ENCODE data around the gene ZNF679. TPM values are rescaled to one million over a fixed set of nuclear protein-coding genes. Genes with fewer than 3 reads are reported as not detected.
"Not testable (repeated sequence)": the region's sequence is repeated elsewhere in the genome, so short reads cannot be mapped to it uniquely, and the experiment has no call there.

Gene ZNF679
- total RNA-seq, 2 experiments from 2014 or later: not detected

GRCh38 chr7:64294701-64295420 is 66.6 kb downstream of the ZNF679 start:
- intact Hi-C loops (cut with micrococcal nuclease): no loop called here
- Mint-ChIP-seq H3K9me3 (no peaks in the 10 kb centered on the region), H3K27me3 (no peaks in the 10 kb centered on the region), H3K4me1 (ENCODE audit: low read depth) (no peaks in the 10 kb centered on the region), H3K27ac (no peak overlapping the region), H3K36me3 (ENCODE audit: low read depth) (no peaks in the 10 kb centered on the region), H3K4me3 (no peak overlapping the region)
- DNase-seq (no peak), ATAC-seq (no peak)
- TF ChIP-seq CTCF (IDR thresholded peaks at IDR 0.05): no peak
- CTCF ChIA-PET: no interaction called here
- POLR2A ChIA-PET: no interaction called here

- CTCF ChIA-PET: interaction anchor here (0.9 kb wide), 1 partner anchor 10 kb away, joined by 3 read pairs; no protein-coding TSS in a partner anchor
- H3K9me3 Mint-ChIP-seq; H3K36me3 Mint-ChIP-seq (ENCODE audit: low read depth); H3K27ac Mint-ChIP-seq; POLR2A ChIA-PET; intact Hi-C loops (cut with micrococcal nuclease); H3K4me3 Mint-ChIP-seq; H3K4me1 Mint-ChIP-seq (ENCODE audit: low read depth); H3K27me3 Mint-ChIP-seq: not testable (repeated sequence)
- ATAC-seq (peak; percentile 56), DNase-seq (peak; percentile 26)
These were observed 69.1 kb downstream of the ZNF679 start for GRCh38 chr7:64297418-64297817.

- POLR2A ChIA-PET: no interaction called here
- Mint-ChIP-seq H3K4me1 (ENCODE audit: low read depth) (peaks cover 5% of the 10 kb centered on the region), H3K27ac (no peak overlapping the region), H3K36me3 (ENCODE audit: low read depth) (no peaks in the 10 kb centered on the region), H3K9me3 (no peaks in the 10 kb centered on the region), H3K27me3 (no peaks in the 10 kb centered on the region), H3K4me3 (no peak overlapping the region)
- no peak for DNase-seq
- no peak for ATAC-seq
- no peak for TF ChIP-seq CTCF (IDR thresholded peaks at IDR 0.05)
- intact Hi-C loops (cut with micrococcal nuclease): loop anchor here (10.0 kb wide), 1 partner anchor 494 kb away; the partner anchor contains the start of gene ZNF138
- CTCF ChIA-PET: no interaction called here
These were observed 72.5 kb downstream of the ZNF679 start for GRCh38 chr7:64300641-64301405.

GRCh38 chr7:64307254-64308015 is 79.2 kb downstream of the ZNF679 start:
- Mint-ChIP-seq H3K36me3 (ENCODE audit: low read depth) (peaks cover 11% of the 10 kb centered on the region), H3K27ac (peak overlapping the region; percentile 94), H3K4me1 (ENCODE audit: low read depth) (peaks cover 14% of the 10 kb centered on the region), H3K4me3 (peak overlapping the region; percentile 89), H3K27me3 (no peaks in the 10 kb centered on the region), H3K9me3 (peaks cover 3% of the 10 kb centered on the region)
- intact Hi-C loops (cut with micrococcal nuclease): loop anchor here (10.0 kb wide), 1 partner anchor 487 kb away; the partner anchor contains the start of gene ZNF138
- peak; percentile 9 for TF ChIP-seq CTCF (IDR thresholded peaks at IDR 0.05)
- DNase-seq (peak; percentile 97), ATAC-seq (peak; percentile 98)
- CTCF ChIA-PET: interaction anchor here (0.7 to 1.5 kb wide), 4 partner anchors 10 to 316 kb away, joined by 3 to 4 read pairs (median 3); partner anchors contain the start of gene ZNF680
- POLR2A ChIA-PET: interaction anchor here (0.6 to 1.2 kb wide), 5 partner anchors 8 to 358 kb away, joined by 3 to 7 read pairs (median 4); partner anchors contain the start of gene ZNF680

DNA sequence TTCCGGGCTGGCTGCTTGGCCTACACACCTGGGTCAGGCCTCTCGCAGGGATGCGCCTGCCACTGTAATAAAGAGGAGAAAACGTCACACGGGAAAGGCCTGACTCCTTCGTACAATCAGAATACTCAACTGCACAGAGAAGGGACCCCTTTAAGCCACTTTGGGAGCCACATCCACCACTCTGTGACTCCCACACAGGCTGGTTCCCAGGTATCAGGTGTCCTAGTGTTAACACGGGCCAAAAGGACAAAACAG is 79.7 kb downstream of the ZNF679 start:
- peaks cover 18% of the 10 kb centered on the region for H3K4me1 Mint-ChIP-seq (ENCODE audit: low read depth)
- peaks cover 3% of the 10 kb centered on the region for H3K9me3 Mint-ChIP-seq
- POLR2A ChIA-PET: interaction anchor here (1.2 kb wide), 1 partner anchor 357 kb away, joined by 4 read pairs; no protein-coding TSS in a partner anchor
- H3K36me3 Mint-ChIP-seq (ENCODE audit: low read depth): peaks cover 11% of the 10 kb centered on the region
- DNase-seq (peak; percentile 20), ATAC-seq (no peak)
- no peaks in the 10 kb centered on the region for H3K27me3 Mint-ChIP-seq
- CTCF ChIA-PET: interaction anchor here (1.2 to 1.3 kb wide), 2 partner anchors 13 to 255 kb away, joined by 3 to 4 read pairs; partner anchors contain the start of gene ZNF680
- H3K4me3 Mint-ChIP-seq: peak overlapping the region; percentile 89
- intact Hi-C loops (cut with micrococcal nuclease): loop anchor here (10.0 kb wide), 1 partner anchor 487 kb away; the partner anchor contains the start of gene ZNF138
- TF ChIP-seq CTCF (IDR thresholded peaks at IDR 0.05): no peak
- peak overlapping the region; percentile 94 for H3K27ac Mint-ChIP-seq

Data from activated CD8-positive, alpha-beta T cell treated with anti-CD3 and anti-CD28 coated beads for 36 hours (primary cell).